C4-2B (cell line): ENCODE data around the gene MLLT1.

Experiments used
- H3K27ac ChIP-seq: fragments of 450-650 bp; 2 replicates; pipeline ENCODE4 v1.5.1; 2017
- ZFX ChIP-seq: fragments of 450-650 bp; IDR thresholded peaks from 2 replicates; pipeline ENCODE4 v1.6.1; 2017
- TF ChIP-seq, protein P1 (sequence below): fragments of 450-650 bp; conservative IDR thresholded peaks from 2 replicates; pipeline ENCODE4 v1.5.1; 2017; ENCODE audit warnings: mild to moderate bottlenecking

Gene MLLT1

DNA sequence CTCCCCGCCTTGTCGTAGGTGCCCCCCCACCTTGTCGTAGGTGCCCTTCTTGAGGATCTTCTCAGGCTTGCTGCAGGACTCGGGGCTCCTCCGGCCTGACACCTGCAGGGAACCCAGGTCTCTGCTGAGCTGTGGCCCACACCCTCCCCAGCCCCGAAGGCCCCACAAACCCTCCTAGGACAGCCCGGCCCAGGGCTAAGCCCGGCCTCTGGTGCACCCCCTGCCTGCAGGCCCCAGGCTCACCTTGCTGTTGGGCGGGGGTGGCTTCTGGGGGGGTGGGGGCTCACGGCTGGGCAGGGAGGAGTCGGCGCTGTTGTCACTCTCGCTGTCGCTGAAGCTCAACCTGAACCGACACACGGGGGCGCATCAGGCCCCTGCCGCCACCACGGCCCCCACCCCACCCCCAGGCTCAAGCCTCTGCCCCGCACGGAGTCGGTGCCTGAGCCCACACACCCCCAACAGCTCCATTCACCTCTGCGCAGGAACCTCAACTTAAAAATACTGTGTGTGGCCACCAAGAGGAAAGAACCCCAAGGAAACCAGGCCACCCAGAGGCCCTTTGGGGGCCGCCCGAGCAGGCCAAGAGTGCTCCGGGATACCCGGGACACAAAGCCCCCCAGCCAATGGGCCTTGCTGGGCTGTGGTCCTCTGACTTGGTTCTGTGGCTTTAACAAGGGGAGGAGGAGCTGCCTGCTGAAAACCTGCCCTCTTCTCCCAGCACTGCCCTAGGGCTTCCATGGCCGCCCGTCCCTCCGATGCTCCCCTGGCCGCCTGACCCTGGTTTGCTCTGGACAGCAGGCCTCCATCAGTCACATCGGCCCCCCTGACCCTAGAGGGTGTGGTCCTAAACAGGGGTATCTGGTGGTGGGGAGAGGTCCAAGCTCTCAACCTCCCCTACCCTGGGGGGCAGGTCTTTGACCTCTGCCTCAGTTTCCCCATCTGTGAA, 65.8 kb downstream of the MLLT1 start:
- no peak overlapping the region for H3K27ac ChIP-seq
- no peak for TF ChIP-seq ZFX
- TF ChIP-seq, protein P1, sequence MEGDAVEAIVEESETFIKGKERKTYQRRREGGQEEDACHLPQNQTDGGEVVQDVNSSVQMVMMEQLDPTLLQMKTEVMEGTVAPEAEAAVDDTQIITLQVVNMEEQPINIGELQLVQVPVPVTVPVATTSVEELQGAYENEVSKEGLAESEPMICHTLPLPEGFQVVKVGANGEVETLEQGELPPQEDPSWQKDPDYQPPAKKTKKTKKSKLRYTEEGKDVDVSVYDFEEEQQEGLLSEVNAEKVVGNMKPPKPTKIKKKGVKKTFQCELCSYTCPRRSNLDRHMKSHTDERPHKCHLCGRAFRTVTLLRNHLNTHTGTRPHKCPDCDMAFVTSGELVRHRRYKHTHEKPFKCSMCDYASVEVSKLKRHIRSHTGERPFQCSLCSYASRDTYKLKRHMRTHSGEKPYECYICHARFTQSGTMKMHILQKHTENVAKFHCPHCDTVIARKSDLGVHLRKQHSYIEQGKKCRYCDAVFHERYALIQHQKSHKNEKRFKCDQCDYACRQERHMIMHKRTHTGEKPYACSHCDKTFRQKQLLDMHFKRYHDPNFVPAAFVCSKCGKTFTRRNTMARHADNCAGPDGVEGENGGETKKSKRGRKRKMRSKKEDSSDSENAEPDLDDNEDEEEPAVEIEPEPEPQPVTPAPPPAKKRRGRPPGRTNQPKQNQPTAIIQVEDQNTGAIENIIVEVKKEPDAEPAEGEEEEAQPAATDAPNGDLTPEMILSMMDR = no peak

DNA sequence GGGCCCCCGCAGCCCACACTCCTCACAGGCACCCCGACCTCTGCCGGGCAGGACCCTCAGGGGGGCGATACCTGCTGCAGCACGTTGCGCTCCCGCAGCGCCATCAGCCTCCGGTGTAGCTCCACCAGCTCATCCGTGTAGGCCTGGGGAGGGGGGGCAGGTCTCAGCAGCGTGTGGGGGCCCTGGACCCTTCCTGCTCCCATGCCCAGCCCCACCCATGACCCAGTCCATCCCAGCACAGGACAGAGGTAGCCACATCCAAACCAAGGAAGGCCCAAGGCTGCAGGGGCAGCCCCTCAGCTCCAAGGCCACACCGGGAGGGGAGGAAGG, 66.5 kb downstream of the MLLT1 start:
- H3K27ac ChIP-seq = no peak overlapping the region
- TF ChIP-seq, protein P1 = no peak
- no peak for TF ChIP-seq ZFX

DNA sequence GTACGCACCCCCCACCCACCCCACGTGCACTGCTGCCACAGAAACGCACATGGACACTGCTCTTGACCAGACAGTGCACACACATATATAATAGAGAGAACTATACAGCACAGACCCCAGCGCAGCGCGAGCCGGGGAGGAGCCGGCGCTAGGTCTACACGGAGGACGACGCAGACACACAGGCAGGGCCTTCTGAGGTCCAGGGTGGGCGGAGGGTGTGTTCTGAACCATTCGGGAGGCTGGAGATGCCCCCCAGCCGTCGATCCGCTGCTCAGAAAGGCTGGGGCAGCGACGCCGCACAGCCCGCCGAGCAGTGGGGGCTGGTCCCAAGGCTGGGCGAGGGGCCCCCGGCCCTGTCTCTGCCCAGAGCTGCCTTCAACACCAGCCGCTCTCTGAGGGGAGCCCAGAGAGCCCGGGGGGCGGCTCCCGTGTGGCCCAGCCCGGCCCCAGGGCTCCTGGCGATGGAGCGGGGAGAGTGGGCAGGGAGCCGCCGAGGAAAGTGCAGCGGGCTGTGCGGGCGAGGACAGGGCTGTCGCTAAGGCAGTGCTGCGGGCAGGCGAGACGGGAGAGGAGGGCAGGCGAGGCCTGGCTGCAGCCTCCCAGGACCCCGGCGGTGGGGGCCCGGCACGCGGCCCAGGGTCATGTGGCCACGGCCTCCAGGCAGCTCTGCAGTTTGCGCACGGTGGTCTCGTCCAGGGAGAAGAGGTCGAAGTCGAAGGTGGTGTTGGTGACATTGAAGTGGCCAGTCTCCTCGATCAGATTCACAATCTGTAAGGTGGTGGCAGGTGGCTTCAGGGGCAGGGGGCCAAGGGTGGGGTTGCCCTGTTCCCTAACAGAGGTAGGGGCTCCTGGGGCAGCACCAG, 67.1 kb downstream of the MLLT1 start:
- no peak for TF ChIP-seq ZFX
- TF ChIP-seq, protein P1 = no peak
- no peak overlapping the region for H3K27ac ChIP-seq

DNA sequence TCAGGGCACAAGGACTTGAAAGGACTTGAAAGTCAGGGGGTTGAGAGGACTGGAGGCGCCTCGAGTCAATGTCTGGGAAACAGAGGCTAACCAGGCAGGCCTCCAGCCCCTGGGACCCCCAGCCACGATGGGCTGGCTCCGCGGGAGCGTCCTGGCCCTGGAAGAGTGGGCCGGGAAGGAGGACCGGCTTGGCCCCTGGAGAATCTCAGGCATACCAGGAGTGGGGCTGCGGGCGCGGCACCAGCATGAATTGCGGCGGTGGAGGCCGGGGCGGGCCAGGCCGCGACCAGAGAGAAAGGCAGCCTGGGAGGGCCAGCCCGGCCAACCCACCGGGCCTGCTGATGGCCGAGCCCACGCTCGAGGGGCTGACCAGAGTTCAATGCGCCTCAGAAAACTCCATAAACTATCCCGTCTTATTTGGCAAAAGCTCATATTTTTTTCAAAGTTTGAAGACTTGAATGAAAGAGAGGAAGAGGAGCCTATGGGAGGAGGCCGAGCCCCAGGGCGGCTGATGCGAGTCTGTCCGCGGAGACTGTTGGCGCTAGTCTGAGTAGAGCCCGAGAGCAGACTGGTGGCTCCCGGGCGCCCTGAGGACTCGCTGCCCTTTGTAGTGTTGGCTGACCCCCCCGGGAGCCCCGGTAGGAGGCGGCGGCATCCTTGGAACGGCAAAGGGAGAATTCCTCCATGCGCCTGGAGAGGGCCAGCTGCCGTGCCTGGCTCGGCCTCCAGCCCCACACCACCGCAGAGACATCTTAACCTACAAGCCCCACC, 68.0 kb downstream of the MLLT1 start:
- H3K27ac ChIP-seq = no peak overlapping the region
- TF ChIP-seq ZFX = no peak
- TF ChIP-seq, protein P1 = no peak

GRCh38 chr19:6210721-6211600, 68.8 kb downstream of the MLLT1 start:
- TF ChIP-seq ZFX = no peak
- H3K27ac ChIP-seq = no peak overlapping the region

- no peak for TF ChIP-seq ZFX
- TF ChIP-seq, protein P1 = no peak
- H3K27ac ChIP-seq = no peak overlapping the region
Measured at GRCh38 chr19:6210091-6210490, 69.7 kb downstream of the MLLT1 start.

GRCh38 chr19:6209680-6210079, 70.1 kb downstream of the MLLT1 start:
- H3K27ac ChIP-seq = no peak overlapping the region
- TF ChIP-seq ZFX = no peak
- TF ChIP-seq, protein P1 = no peak
